Measurements from ENCODE around the gene CROCC. TPM values are rescaled to one million over a fixed set of nuclear protein-coding genes. Genes with fewer than 3 reads are reported as not detected.
"Not testable (repeated sequence)": the region's sequence is repeated elsewhere in the genome, so short reads cannot be mapped to it uniquely, and the experiment has no call there.

CROCC gene
- total RNA-seq, 4 donors from 2014 or later: 13.0 to 149 (median 23.7) TPM

DNA sequence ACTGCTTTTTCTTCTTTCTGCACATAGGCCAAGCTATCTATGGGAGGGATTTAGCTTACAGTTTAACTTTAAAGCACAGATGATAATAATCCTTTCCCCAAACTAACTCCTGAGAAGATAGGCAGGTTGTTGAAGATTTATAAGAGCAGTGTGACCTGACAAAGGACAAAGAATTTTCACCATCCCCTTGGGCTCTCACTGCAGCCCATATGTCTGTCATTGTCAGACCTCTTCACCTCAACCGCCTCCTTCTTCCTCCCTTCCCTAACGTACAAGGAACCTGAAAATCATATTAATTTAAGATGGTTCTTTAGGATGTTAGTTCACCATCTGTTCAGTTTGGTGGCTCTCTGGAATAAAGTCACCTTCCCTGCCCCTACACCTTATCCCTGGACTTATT lies 21.0 kb upstream of the CROCC start:
- in situ Hi-C loops (cut with MboI; ENCODE audit: low pct_ligation_motif_present in 1 of 4, low pct_unique_long_range_greater_than_20kb in 1 of 4, low sequenced_read_pairs in 3 of 4) (no loop called here), intact Hi-C loops (cut with DNase I; ENCODE audit: low total_unique reads) (no loop called here)
- no peaks in the 10 kb centered on the region for H3K27me3 ChIP-seq
- peaks cover 0 to 29% (median 20%) of the 10 kb centered on the region in 4 donors for H3K4me1 ChIP-seq
- DNase-seq: no peak
- H3K9me3 ChIP-seq: no peaks in the 10 kb centered on the region
- no peak overlapping the region for H3K4me3 ChIP-seq
- WGBS, 2 donors (ENCODE audit: low coverage in 1 of 2): 39 to 70% methylated on average over 2 of the region's 2 CpGs
- H3K36me3 ChIP-seq: no peaks in the 10 kb centered on the region
- no peak overlapping the region for H3K27ac ChIP-seq
- TF ChIP-seq, protein P1, sequence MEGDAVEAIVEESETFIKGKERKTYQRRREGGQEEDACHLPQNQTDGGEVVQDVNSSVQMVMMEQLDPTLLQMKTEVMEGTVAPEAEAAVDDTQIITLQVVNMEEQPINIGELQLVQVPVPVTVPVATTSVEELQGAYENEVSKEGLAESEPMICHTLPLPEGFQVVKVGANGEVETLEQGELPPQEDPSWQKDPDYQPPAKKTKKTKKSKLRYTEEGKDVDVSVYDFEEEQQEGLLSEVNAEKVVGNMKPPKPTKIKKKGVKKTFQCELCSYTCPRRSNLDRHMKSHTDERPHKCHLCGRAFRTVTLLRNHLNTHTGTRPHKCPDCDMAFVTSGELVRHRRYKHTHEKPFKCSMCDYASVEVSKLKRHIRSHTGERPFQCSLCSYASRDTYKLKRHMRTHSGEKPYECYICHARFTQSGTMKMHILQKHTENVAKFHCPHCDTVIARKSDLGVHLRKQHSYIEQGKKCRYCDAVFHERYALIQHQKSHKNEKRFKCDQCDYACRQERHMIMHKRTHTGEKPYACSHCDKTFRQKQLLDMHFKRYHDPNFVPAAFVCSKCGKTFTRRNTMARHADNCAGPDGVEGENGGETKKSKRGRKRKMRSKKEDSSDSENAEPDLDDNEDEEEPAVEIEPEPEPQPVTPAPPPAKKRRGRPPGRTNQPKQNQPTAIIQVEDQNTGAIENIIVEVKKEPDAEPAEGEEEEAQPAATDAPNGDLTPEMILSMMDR (IDR thresholded peaks at IDR 0.05): peak in 2 of 5 experiments; percentile 14 to 31
- TF ChIP-seq EP300 (IDR thresholded peaks at IDR 0.05; ENCODE audit: low read depth) (no peak), POLR2AphosphoS5 (IDR thresholded peaks at IDR 0.05) (no peak), POLR2A (IDR thresholded peaks at IDR 0.05) (no peak)

DNA sequence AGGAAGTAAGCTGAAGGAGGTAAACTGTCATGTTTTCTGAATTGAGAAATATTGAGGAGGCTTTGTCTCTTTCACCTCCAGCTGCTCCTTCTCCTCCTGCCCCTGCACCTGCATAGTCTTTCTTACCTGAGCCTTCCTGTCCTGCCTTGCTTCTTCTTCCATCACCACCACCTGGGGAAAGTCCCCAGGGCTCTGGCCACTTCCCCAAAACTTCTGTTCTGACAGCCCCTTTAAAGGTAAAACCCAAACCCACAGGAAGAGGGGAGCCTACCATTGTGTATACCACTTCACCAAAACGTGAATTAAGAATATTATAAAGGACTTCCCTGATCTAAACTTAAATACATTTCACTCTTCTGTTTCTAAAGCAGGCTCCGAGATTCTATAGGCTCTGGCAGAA lies 20.4 kb upstream of the CROCC start:
- intact Hi-C loops (cut with DNase I; ENCODE audit: low total_unique reads); H3K4me3 ChIP-seq; DNase-seq; in situ Hi-C loops (cut with MboI; ENCODE audit: low pct_ligation_motif_present in 1 of 4, low pct_unique_long_range_greater_than_20kb in 1 of 4, low sequenced_read_pairs in 3 of 4); H3K9me3 ChIP-seq; H3K27me3 ChIP-seq; H3K36me3 ChIP-seq; H3K27ac ChIP-seq: not testable (repeated sequence)
- WGBS, 2 donors (ENCODE audit: low coverage in 1 of 2): 57 to 62% methylated on average over 2 of the region's 2 CpGs
- peaks cover 0 to 32% (median 20%) of the 10 kb centered on the region in 4 donors for H3K4me1 ChIP-seq

DNA sequence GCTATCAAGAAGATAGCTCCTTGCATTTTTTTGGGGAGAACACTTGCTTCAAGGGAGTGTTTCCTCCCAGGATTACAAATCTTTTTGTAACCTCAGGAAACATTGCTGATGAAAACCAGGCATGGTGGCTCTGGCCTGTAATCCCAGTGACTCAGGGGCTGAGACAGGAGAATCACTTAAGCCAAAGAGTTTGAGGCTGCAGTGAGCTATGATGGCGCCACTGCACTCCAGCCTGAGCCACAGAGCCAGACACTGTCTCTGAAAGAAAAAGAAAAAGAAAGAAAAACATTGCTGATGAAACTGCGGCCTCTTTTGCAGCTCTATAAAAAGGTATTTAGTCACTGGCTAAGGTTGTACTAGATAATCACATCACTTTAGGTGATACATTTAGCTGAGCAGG lies 18.7 kb upstream of the CROCC start:
- Histone ChIP-seq H3K4me1 (peaks cover 0 to 24% (median 14%) of the 10 kb centered on the region in 4 donors), H3K36me3 (no peaks in the 10 kb centered on the region), H3K9me3 (peaks cover 3 to 4% of the 10 kb centered on the region in 2 donors), H3K27ac (peak overlapping the region; percentile 89 to 96 (median 90)), H3K27me3 (no peaks in the 10 kb centered on the region), H3K4me3 (no peak overlapping the region)
- no peak for DNase-seq
- TF ChIP-seq POLR2AphosphoS5 (IDR thresholded peaks at IDR 0.05) (no peak), POLR2A (IDR thresholded peaks at IDR 0.05) (no peak), EP300 (IDR thresholded peaks at IDR 0.05; ENCODE audit: low read depth) (no peak)
- TF ChIP-seq, protein P1 (IDR thresholded peaks at IDR 0.05): no peak
- WGBS, 2 donors (ENCODE audit: low coverage in 1 of 2): 68 to 83% methylated on average over 2 of the region's 2 CpGs
- in situ Hi-C loops (cut with MboI; ENCODE audit: low pct_ligation_motif_present in 1 of 4, low pct_unique_long_range_greater_than_20kb in 1 of 4, low sequenced_read_pairs in 3 of 4) (no loop called here), intact Hi-C loops (cut with DNase I; ENCODE audit: low total_unique reads) (no loop called here)

DNA sequence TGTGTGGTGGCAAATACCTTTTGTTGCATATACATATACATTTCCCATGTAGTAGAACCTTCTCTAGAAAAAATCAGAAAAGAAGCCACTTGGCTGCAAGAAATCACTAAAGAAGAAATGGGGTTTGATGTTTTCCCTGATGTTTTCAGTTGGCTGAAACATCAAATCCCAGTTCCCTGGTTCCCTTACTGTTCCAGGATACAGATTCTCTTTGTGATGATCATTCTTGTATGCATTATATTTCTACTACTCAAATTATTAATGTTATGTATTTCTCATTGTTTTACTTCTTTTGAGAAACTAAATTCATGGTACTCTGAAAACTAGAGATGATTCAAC lies 18.3 kb upstream of the CROCC start:
- TF ChIP-seq EP300 (IDR thresholded peaks at IDR 0.05; ENCODE audit: low read depth) (no peak), POLR2AphosphoS5 (IDR thresholded peaks at IDR 0.05) (no peak), POLR2A (IDR thresholded peaks at IDR 0.05) (no peak)
- TF ChIP-seq, protein P1 (IDR thresholded peaks at IDR 0.05): no peak
- peak overlapping the region; percentile 89 to 96 (median 90) for H3K27ac ChIP-seq
- no peaks in the 10 kb centered on the region for H3K27me3 ChIP-seq
- peaks cover 3 to 4% of the 10 kb centered on the region in 2 donors for H3K9me3 ChIP-seq
- in situ Hi-C loops (cut with MboI; ENCODE audit: low pct_ligation_motif_present in 1 of 4, low pct_unique_long_range_greater_than_20kb in 1 of 4, low sequenced_read_pairs in 3 of 4): no loop called here
- intact Hi-C loops (cut with DNase I; ENCODE audit: low total_unique reads): no loop called here
- H3K4me3 ChIP-seq: peak overlapping the region in 3 of 4 donors; percentile 36 to 50 (median 46)
- no peak for DNase-seq
- peaks cover 0 to 24% (median 14%) of the 10 kb centered on the region in 4 donors for H3K4me1 ChIP-seq
- no peaks in the 10 kb centered on the region for H3K36me3 ChIP-seq

DNA sequence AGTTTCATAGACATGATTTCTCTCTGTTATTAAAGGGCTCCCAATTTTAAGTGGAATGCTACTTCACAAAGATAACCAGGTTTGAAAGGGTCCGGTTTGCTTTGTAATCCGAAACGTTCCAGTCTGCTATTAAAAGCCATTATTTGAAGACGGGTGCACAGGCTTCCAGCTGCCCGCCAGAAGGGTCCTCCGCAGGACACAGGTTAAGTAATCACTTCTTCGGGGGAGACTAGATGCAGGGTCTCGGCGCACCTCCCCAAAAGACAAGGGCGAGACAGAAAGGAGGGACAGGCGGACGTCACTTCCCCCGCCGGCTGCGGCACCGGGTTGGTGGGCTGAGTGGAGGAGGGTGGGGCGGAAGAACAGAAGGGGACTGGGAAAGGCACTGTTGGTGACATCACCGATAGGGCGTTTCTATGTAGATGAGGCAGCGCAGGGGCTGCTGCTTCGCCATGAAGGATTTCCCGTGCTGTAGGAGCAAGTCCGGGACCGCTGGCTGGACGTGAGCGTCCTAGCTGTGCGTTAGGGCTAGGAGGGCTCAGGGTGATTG lies 17.1 kb upstream of the CROCC start:
- peak; percentile 100 for DNase-seq
- Histone ChIP-seq H3K27me3 (no peaks in the 10 kb centered on the region), H3K4me3 (peak overlapping the region; percentile 6 to 50 (median 41)), H3K4me1 (peaks cover 0 to 24% (median 14%) of the 10 kb centered on the region in 4 donors), H3K9me3 (peaks cover 3 to 4% of the 10 kb centered on the region in 2 donors), H3K36me3 (no peaks in the 10 kb centered on the region), H3K27ac (peak overlapping the region; percentile 89 to 96 (median 90))
- TF ChIP-seq, protein P1 (IDR thresholded peaks at IDR 0.05): peak in 1 of 5 experiments; percentile 18
- peak in 1 of 3 donors; percentile 95 for TF ChIP-seq POLR2AphosphoS5 (IDR thresholded peaks at IDR 0.05)
- TF ChIP-seq POLR2A (IDR thresholded peaks at IDR 0.05): no peak
- TF ChIP-seq EP300 (IDR thresholded peaks at IDR 0.05; ENCODE audit: low read depth): no peak
- in situ Hi-C loops (cut with MboI; ENCODE audit: low pct_ligation_motif_present in 1 of 4, low pct_unique_long_range_greater_than_20kb in 1 of 4, low sequenced_read_pairs in 3 of 4) (no loop called here), intact Hi-C loops (cut with DNase I; ENCODE audit: low total_unique reads) (no loop called here)
- 0 to 1% methylated on average over 20 to 27 of the region's 27 CpGs for WGBS, 2 donors (ENCODE audit: low coverage in 1 of 2)

All from transverse colon (tissue), 4 donors.